Prostate gland (tissue), 2 donors: ENCODE results near the gene SOX5.

ENCODE experiments used
- CTCF ChIP-seq, 4 experiments: fragments of 200-600 bp in 2 of 4; fragments of 450-650 bp in 2 of 4; sonication (generic) in 2 of 4; IDR thresholded peaks; 1 replicate in 3 of 4; 2 replicates in 1 of 4; pipeline ENCODE4 v1.5.1; 2016 to 2019; ENCODE audit warnings: antibody characterized with exemption in 4 of 4, mild to moderate bottlenecking in 2 of 4, moderate library complexity in 2 of 4
- POLR2AphosphoS5 ChIP-seq: sonication (generic); formaldehyde crosslinking; IDR thresholded peaks from one replicate; pipeline ENCODE4 v1.6.1; 2017; ENCODE audit warnings: antibody characterized with exemption

- TF ChIP-seq POLR2AphosphoS5 (no peak), CTCF (IDR thresholded peaks at IDR 0.05) (no peak)
Measured at GRCh38 chr12:23853640-23854039, 95.8 kb downstream of the SOX5 start.
